ENCODE data around the gene GFRA1.

Gene GFRA1

DNA sequence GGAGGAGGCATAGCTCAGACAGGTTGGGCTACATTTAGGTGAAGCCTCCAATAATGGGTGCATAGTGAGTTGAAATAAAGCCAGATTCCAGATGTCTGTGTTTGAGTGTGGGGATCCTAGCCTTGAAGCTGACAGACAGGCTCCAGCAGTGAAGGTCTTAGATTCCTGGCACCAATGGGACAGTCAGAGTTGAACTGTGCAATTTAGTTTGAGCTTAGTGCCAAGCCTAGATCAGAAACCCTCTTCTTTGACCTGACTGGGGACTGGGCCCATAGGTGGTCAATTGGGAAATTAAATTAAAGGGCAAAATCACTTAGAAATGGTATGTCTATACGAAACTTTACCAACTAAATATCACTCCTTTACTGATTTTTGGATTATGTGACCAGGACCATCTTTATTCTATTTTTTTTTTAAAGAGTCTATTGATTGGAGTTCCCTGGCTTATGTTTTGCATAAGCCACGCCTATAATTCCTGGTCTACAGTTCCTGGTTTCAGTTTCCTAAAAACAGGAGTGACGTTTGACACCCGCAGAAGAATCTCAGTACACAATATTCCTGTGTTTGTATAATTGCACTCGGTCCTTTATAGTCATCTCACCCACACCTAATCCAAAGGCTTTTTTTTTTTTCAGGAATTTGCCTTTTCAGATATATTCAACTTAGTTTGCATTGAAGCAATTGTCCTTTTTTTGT lies 201.4 kb downstream of the GFRA1 start:
- Mint-ChIP-seq H3K4me3 (no peak overlapping the region), H3K27me3 (ENCODE audit: low read depth) (no peaks in the 10 kb centered on the region), H3K4me1 (peaks cover 80% of the 10 kb centered on the region), H3K36me3 (ENCODE audit: low read depth) (no peaks in the 10 kb centered on the region), H3K27ac (peak overlapping the region in 2 of 3 experiments; percentile 45 to 76), H3K9me3 (no peaks in the 10 kb centered on the region)
- TF ChIP-seq, protein P1, sequence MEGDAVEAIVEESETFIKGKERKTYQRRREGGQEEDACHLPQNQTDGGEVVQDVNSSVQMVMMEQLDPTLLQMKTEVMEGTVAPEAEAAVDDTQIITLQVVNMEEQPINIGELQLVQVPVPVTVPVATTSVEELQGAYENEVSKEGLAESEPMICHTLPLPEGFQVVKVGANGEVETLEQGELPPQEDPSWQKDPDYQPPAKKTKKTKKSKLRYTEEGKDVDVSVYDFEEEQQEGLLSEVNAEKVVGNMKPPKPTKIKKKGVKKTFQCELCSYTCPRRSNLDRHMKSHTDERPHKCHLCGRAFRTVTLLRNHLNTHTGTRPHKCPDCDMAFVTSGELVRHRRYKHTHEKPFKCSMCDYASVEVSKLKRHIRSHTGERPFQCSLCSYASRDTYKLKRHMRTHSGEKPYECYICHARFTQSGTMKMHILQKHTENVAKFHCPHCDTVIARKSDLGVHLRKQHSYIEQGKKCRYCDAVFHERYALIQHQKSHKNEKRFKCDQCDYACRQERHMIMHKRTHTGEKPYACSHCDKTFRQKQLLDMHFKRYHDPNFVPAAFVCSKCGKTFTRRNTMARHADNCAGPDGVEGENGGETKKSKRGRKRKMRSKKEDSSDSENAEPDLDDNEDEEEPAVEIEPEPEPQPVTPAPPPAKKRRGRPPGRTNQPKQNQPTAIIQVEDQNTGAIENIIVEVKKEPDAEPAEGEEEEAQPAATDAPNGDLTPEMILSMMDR (IDR thresholded peaks at IDR 0.05; ENCODE audit: unreplicated experiment in 3 of 3) = no peak

GRCh38 chr10:116070743-116071320 lies 202.2 kb downstream of the GFRA1 start:
- Mint-ChIP-seq H3K36me3 (ENCODE audit: low read depth) (no peaks in the 10 kb centered on the region), H3K27ac (peak overlapping the region in 1 of 3 experiments; percentile 76), H3K4me1 (peaks cover 75% of the 10 kb centered on the region), H3K9me3 (no peaks in the 10 kb centered on the region), H3K4me3 (no peak overlapping the region), H3K27me3 (ENCODE audit: low read depth) (no peaks in the 10 kb centered on the region)
- TF ChIP-seq, protein P1 (IDR thresholded peaks at IDR 0.05; ENCODE audit: unreplicated experiment in 3 of 3) = no peak

DNA sequence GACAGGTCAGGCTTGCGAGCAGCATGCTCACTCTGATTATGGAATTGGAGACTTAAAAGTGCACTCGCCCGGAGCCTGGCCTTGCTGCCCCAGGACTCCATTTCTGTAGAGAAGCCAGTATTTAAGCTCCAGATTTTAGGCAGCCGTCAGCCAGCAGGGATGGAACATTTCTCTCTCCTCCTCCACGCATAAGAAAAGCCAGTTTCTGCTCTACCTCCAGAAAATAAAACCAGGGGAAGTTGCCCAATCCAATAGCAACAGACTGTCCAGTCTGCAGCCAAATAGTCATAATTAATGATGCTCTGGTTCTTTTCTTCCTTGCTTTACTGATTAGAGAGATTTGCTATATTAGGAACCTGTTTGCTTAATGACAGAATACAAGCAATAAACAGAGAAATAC lies 203.2 kb downstream of the GFRA1 start:
- Mint-ChIP-seq H3K36me3 (ENCODE audit: low read depth) (no peaks in the 10 kb centered on the region), H3K4me3 (no peak overlapping the region), H3K4me1 (peaks cover 74% of the 10 kb centered on the region), H3K9me3 (no peaks in the 10 kb centered on the region), H3K27me3 (ENCODE audit: low read depth) (no peaks in the 10 kb centered on the region), H3K27ac (peak overlapping the region; percentile 11 to 76 (median 75))
- TF ChIP-seq, protein P1 (IDR thresholded peaks at IDR 0.05; ENCODE audit: unreplicated experiment in 3 of 3) = no peak

DNA sequence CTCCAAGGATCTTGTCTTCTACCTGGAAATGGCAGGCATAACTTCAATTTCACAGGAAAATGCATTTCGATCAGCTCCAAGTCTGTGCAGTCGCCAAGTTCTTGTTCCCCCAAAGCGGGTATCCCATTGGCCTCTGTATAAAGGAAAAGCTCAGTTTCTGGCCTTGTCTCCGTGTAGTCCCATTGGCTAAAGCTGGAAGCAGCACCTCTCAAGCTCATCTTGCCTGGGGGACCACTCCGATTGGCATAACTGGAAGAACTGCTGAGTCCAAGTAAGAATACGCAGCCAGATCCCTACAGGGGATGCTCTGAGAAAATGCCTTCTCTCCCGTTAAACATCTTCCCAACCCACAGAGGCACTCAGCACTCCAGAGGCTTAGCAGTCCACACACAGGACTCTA lies 205.2 kb downstream of the GFRA1 start:
- Mint-ChIP-seq H3K27ac (peak overlapping the region in 1 of 3 experiments; percentile 33), H3K4me3 (no peak overlapping the region), H3K9me3 (no peaks in the 10 kb centered on the region), H3K36me3 (ENCODE audit: low read depth) (peaks cover 6% of the 10 kb centered on the region), H3K4me1 (peaks cover 76% of the 10 kb centered on the region), H3K27me3 (ENCODE audit: low read depth) (no peaks in the 10 kb centered on the region)
- TF ChIP-seq, protein P1 (IDR thresholded peaks at IDR 0.05; ENCODE audit: unreplicated experiment in 3 of 3) = no peak

DNA sequence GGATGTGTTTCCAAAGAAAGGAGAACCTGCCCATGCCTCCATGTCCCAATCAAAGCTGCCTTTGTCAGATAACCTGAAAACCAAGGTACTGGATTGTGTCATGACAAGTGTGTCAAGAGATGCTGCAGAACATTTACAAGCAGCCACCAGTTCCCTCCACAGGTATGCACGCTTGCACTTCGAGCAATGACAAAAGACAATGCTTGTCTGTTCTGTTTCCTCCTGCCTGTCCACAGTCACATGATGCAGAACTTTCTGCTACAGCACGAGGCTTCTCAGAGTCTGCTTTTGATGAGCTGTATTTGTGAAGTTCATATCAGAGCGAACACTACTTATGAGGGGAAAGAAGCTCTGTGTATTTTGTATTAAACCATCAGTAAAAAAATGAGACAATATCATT lies 209.9 kb downstream of the GFRA1 start:
- no peaks in the 10 kb centered on the region for H3K27me3 Mint-ChIP-seq (ENCODE audit: low read depth)
- no peaks in the 10 kb centered on the region for H3K9me3 Mint-ChIP-seq
- peaks cover 9% of the 10 kb centered on the region for H3K36me3 Mint-ChIP-seq (ENCODE audit: low read depth)

More for the DNA sequence above, 209.9 kb downstream of the GFRA1 start:
- Mint-ChIP-seq H3K4me3 (no peak overlapping the region), H3K27ac (no peak overlapping the region), H3K4me1 (peaks cover 80% of the 10 kb centered on the region)
- TF ChIP-seq, protein P1 (IDR thresholded peaks at IDR 0.05; ENCODE audit: unreplicated experiment in 3 of 3) = no peak

All from nephron (organoid).